HepG2 (cell line): Measurements from ENCODE around the gene MDP1.

Experiments used
- ESRRA ChIP-seq: sonication (generic); formaldehyde crosslinking; IDR thresholded peaks from 2 replicates; pipeline ENCODE4 v1.5.1; 2020; ENCODE audit warnings: mild to moderate bottlenecking, low read depth, missing genetic modification reagents
- EZH2 ChIP-seq: conservative IDR thresholded peaks from 2 replicates; pipeline ENCODE4 v1.6.1; 2012; ENCODE audit warnings: mild to moderate bottlenecking, low read depth, low read length, moderate library complexity
- FOXK1 ChIP-seq: sonication (generic); formaldehyde crosslinking; IDR thresholded peaks from 2 replicates; pipeline ENCODE4 v1.4.0; 2020; ENCODE audit warnings: low read depth, missing genetic modification reagents, borderline replicate concordance
- ZNF24 ChIP-seq: fragments of 450-650 bp; IDR thresholded peaks from 2 replicates; pipeline ENCODE4 v1.6.1; 2017; ENCODE audit warnings: antibody characterized with exemption, mild to moderate bottlenecking
- ZNF746 ChIP-seq: sonication (generic); formaldehyde crosslinking; IDR thresholded peaks from 2 replicates; pipeline ENCODE4 v1.8.0; 2022; ENCODE audit warnings: mild to moderate bottlenecking, missing genetic modification reagents
- TF ChIP-seq, protein P1 (sequence below): sonication (generic); formaldehyde crosslinking; IDR thresholded peaks from 2 replicates; pipeline ENCODE4 v1.5.0; 2020; ENCODE audit warnings: mild to moderate bottlenecking, missing genetic modification reagents, moderate library complexity
- TF ChIP-seq, protein P2 (sequence below), 2 experiments: fragments of 450-650 bp in 1 of 2; sonication (generic) in 1 of 2; formaldehyde crosslinking in 1 of 2; IDR thresholded peaks; 2 replicates each; pipeline versions ENCODE4 v1.6.1 to v1.8.0; 2016 to 2022; ENCODE audit warnings: antibody characterized with exemption in 1 of 2, mild to moderate bottlenecking in 1 of 2, missing genetic modification reagents in 1 of 2

DNA sequence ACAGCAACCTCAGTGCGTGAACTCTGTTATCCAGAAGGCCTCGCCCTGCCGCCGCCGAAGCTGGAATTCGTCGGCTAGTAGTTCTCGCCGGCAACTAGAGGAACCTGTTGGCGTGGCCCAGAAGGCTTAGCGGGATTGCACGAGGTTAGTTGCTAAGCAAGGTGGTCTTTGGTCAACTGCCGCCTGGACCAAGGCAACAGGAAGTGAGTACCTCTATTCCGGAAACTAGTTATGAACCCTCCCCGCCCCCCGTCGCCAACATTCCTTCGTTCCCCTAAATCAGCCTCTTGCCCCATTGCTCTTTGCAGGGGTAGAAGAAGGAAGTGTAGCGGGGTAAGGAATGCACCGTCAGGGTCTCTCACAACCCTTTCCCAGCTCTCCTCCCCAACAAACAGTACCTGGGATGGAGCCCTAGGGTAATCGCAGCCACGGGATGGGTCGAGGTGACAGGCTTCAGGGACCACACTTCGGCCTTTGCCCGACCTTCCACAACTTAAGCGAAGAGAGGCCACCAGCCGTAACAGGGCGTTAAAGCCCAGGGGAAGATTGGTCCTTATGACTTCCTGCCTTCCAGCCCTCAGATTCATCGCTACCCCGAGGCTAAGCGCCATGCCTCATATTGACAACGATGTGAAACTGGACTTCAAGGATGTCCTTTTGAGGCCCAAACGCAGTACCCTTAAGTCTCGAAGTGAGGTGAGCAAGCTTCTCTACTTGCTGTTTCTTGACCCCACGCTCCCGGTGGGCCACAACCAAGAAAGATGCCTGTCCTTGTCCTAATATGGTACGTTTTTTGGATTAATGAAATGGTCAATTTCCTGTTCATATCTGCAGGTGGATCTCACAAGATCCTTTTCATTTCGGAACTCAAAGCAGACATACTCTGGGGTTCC lies 17.0 kb upstream of the MDP1 start, which contains the start of gene GMPR2:
- TF ChIP-seq, protein P1, sequence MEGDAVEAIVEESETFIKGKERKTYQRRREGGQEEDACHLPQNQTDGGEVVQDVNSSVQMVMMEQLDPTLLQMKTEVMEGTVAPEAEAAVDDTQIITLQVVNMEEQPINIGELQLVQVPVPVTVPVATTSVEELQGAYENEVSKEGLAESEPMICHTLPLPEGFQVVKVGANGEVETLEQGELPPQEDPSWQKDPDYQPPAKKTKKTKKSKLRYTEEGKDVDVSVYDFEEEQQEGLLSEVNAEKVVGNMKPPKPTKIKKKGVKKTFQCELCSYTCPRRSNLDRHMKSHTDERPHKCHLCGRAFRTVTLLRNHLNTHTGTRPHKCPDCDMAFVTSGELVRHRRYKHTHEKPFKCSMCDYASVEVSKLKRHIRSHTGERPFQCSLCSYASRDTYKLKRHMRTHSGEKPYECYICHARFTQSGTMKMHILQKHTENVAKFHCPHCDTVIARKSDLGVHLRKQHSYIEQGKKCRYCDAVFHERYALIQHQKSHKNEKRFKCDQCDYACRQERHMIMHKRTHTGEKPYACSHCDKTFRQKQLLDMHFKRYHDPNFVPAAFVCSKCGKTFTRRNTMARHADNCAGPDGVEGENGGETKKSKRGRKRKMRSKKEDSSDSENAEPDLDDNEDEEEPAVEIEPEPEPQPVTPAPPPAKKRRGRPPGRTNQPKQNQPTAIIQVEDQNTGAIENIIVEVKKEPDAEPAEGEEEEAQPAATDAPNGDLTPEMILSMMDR: no peak; the same call in none of the 2 replicates
- TF ChIP-seq ZNF746 (CRISPR knock-in tag): 0 out of 2 replicates have a peak, but pooled peaks have one; percentile 8
- no peak; the same call in 1 of the 2 replicates for TF ChIP-seq ESRRA (CRISPR knock-in tag)
- TF ChIP-seq EZH2: no peak
- TF ChIP-seq, protein P2, sequence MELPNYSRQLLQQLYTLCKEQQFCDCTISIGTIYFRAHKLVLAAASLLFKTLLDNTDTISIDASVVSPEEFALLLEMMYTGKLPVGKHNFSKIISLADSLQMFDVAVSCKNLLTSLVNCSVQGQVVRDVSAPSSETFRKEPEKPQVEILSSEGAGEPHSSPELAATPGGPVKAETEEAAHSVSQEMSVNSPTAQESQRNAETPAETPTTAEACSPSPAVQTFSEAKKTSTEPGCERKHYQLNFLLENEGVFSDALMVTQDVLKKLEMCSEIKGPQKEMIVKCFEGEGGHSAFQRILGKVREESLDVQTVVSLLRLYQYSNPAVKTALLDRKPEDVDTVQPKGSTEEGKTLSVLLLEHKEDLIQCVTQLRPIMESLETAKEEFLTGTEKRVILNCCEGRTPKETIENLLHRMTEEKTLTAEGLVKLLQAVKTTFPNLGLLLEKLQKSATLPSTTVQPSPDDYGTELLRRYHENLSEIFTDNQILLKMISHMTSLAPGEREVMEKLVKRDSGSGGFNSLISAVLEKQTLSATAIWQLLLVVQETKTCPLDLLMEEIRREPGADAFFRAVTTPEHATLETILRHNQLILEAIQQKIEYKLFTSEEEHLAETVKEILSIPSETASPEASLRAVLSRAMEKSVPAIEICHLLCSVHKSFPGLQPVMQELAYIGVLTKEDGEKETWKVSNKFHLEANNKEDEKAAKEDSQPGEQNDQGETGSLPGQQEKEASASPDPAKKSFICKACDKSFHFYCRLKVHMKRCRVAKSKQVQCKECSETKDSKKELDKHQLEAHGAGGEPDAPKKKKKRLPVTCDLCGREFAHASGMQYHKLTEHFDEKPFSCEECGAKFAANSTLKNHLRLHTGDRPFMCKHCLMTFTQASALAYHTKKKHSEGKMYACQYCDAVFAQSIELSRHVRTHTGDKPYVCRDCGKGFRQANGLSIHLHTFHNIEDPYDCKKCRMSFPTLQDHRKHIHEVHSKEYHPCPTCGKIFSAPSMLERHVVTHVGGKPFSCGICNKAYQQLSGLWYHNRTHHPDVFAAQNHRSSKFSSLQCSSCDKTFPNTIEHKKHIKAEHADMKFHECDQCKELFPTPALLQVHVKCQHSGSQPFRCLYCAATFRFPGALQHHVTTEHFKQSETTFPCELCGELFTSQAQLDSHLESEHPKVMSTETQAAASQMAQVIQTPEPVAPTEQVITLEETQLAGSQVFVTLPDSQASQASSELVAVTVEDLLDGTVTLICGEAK (IDR thresholded peaks at IDR 0.05): peak; percentile 60
- TF ChIP-seq, protein P2 (CRISPR knock-in tag; IDR thresholded peaks at IDR 0.05): no peak; the same call in none of the 2 replicates
- peak; percentile 64 for TF ChIP-seq ZNF24
- no peak for TF ChIP-seq FOXK1
